Spleen (tissue), 7 donors: ENCODE measurements around the gene SPACA5B.

Experiments used
- POLR2A ChIP-seq, 3 donors: fragments of 450-650 bp; IDR thresholded peaks; one replicate each; pipeline ENCODE4 v1.5.1; 2017; ENCODE audit warnings: antibody characterized with exemption in 3 of 3, mild to moderate bottlenecking in 1 of 3
- TF ChIP-seq, protein P1 (sequence below), 11 experiments: fragments of 200-600 bp in 7 of 11; fragments of 450-650 bp in 4 of 11; sonication (generic) in 4 of 11; IDR thresholded peaks in 8 of 11; conservative IDR thresholded peaks in 3 of 11; 1 replicate in 7 of 11; 2 replicates in 4 of 11; pipeline versions ENCODE4 v1.4.0 to v1.8.0; 2016 to 2021; ENCODE audit warnings: antibody characterized with exemption in 11 of 11, inconsistent platforms in 4 of 11, mild to moderate bottlenecking in 1 of 11
- donor health status: DM: no; HTN: no; CAD: no; lungs with moderate emphysema.
- donor health status: DM: no; HTN: no; CAD: no.
- donor health status: DM: no; HTN: no; CAD: no.

DNA sequence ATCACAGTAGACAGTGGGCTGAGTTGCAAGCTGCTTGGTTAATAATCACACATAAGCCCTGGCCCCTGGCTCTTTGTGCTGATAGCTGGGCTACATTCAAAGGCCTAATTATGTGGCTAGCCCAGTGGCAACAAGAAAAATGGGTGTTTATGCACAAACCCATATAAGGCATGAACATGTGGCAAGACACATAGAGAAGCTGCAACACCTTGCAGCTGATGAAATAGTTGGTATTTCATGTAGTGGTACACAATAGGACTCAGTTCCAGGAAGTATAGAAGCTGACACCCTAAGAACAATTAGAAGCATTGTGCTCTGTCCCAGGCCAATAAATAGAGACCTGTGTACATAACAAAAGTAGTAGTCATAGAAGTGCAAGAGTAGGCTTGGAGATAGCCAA lies 44.3 kb upstream of the SPACA5B start:
- TF ChIP-seq, protein P1, sequence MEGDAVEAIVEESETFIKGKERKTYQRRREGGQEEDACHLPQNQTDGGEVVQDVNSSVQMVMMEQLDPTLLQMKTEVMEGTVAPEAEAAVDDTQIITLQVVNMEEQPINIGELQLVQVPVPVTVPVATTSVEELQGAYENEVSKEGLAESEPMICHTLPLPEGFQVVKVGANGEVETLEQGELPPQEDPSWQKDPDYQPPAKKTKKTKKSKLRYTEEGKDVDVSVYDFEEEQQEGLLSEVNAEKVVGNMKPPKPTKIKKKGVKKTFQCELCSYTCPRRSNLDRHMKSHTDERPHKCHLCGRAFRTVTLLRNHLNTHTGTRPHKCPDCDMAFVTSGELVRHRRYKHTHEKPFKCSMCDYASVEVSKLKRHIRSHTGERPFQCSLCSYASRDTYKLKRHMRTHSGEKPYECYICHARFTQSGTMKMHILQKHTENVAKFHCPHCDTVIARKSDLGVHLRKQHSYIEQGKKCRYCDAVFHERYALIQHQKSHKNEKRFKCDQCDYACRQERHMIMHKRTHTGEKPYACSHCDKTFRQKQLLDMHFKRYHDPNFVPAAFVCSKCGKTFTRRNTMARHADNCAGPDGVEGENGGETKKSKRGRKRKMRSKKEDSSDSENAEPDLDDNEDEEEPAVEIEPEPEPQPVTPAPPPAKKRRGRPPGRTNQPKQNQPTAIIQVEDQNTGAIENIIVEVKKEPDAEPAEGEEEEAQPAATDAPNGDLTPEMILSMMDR (IDR thresholded peaks at IDR 0.05 in 8 of 11, conservative IDR thresholded peaks at IDR 0.05 in 3 of 11), result no peak
- TF ChIP-seq POLR2A (IDR thresholded peaks at IDR 0.05), result no peak
